ENCODE measurements around the gene NRL.

- TF ChIP-seq SMC3 (IDR thresholded peaks at IDR 0.05) (no peak), CEBPB (IDR thresholded peaks at IDR 0.05) (no peak), KDM1A (IDR thresholded peaks at IDR 0.05; ENCODE audit: low read depth) (no peak; the same call in 1 of the 2 replicates), POLR2A (IDR thresholded peaks at IDR 0.05; ENCODE audit: low read length) (no peak), CTCF (IDR thresholded peaks at IDR 0.05) (no peak), HDAC2 (IDR thresholded peaks at IDR 0.05) (no peak), POLR2AphosphoS2 (conservative IDR thresholded peaks at IDR 0.05; ENCODE audit: low read length) (no peak), RNF2 (IDR thresholded peaks at IDR 0.05; ENCODE audit: borderline replicate concordance, low read depth) (no peak)
- TF ChIP-seq, protein P1, sequence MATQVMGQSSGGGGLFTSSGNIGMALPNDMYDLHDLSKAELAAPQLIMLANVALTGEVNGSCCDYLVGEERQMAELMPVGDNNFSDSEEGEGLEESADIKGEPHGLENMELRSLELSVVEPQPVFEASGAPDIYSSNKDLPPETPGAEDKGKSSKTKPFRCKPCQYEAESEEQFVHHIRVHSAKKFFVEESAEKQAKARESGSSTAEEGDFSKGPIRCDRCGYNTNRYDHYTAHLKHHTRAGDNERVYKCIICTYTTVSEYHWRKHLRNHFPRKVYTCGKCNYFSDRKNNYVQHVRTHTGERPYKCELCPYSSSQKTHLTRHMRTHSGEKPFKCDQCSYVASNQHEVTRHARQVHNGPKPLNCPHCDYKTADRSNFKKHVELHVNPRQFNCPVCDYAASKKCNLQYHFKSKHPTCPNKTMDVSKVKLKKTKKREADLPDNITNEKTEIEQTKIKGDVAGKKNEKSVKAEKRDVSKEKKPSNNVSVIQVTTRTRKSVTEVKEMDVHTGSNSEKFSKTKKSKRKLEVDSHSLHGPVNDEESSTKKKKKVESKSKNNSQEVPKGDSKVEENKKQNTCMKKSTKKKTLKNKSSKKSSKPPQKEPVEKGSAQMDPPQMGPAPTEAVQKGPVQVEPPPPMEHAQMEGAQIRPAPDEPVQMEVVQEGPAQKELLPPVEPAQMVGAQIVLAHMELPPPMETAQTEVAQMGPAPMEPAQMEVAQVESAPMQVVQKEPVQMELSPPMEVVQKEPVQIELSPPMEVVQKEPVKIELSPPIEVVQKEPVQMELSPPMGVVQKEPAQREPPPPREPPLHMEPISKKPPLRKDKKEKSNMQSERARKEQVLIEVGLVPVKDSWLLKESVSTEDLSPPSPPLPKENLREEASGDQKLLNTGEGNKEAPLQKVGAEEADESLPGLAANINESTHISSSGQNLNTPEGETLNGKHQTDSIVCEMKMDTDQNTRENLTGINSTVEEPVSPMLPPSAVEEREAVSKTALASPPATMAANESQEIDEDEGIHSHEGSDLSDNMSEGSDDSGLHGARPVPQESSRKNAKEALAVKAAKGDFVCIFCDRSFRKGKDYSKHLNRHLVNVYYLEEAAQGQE (IDR thresholded peaks at IDR 0.05), result no peak
Observed at GRCh38 chr14:24133735-24134134, 19.0 kb upstream of the NRL start.
